H1 (cell line): ENCODE results near the gene PRR23C. TPM values are rescaled to one million over a fixed set of nuclear protein-coding genes. Genes with fewer than 3 reads are reported as not detected.

Experiments used
- CTCF ChIA-PET: fragments of 300-600 bp; sonication (Branson Sonifier 250); formaldehyde crosslinking; loops from one replicate; lab custom pipeline; 2021; ENCODE audit not compliant: partially characterized antibody; lab: Charles Lee
- POLR2A ChIA-PET: fragments of 300-600 bp; sonication (Branson Sonifier 250); formaldehyde crosslinking; loops from one replicate; lab custom pipeline; 2021; ENCODE audit warnings: inconsistent platforms; ENCODE audit not compliant: partially characterized antibody; lab: Charles Lee
- DNase-seq, 2 experiments: peaks; one replicate each; pipeline versions ENCODE4 v3.0.0 to v3.0.0-alpha.2; 2010 to 2022; ENCODE audit warnings: low spot score in 2 of 2, low read depth in 1 of 2, mixed read lengths in 1 of 2
- FAIRE-seq: peaks from 2 replicates; lab custom pipeline; 2011; peaks lifted over from hg19 to GRCh38; lab: Jason Lieb, UNC
- H2AFZ ChIP-seq: 2 replicates; pipeline ENCODE4 v1.8.1; 2012; ENCODE audit warnings: low read length, inconsistent platforms
- H2AK5ac ChIP-seq: 2 replicates; pipeline ENCODE4 v1.6.1; 2013; ENCODE audit warnings: low read depth, low read length
- H2BK120ac ChIP-seq: replicated peaks from 2 replicates; pipeline ENCODE3; 2013; ENCODE audit warnings: low read depth, low read length, inconsistent platforms
- H2BK12ac ChIP-seq: 2 replicates; pipeline ENCODE4 v1.6.1; 2013; ENCODE audit warnings: low read depth, low read length
- H2BK15ac ChIP-seq: 2 replicates; pipeline ENCODE4 v1.6.1; 2013; ENCODE audit warnings: low read length
- H2BK20ac ChIP-seq: 2 replicates; pipeline ENCODE4 v1.6.1; 2013; ENCODE audit warnings: low read length
- H2BK5ac ChIP-seq: 2 replicates; pipeline ENCODE4 v1.6.1; 2013; ENCODE audit warnings: low read depth, low read length
- H3K14ac ChIP-seq: 2 replicates; pipeline ENCODE4 v1.6.1; 2013; ENCODE audit warnings: inconsistent platforms; ENCODE audit not compliant: insufficient read length
- H3K18ac ChIP-seq: 2 replicates; pipeline ENCODE4 v1.6.1; 2013; ENCODE audit warnings: low read length; ENCODE audit errors: extremely low read depth
- H3K23ac ChIP-seq: 2 replicates; pipeline ENCODE4 v1.6.1; 2013; ENCODE audit warnings: inconsistent platforms; ENCODE audit not compliant: insufficient read length
- H3K23me2 ChIP-seq: 2 replicates; pipeline ENCODE4 v1.6.1; 2013; ENCODE audit warnings: low read depth, low read length
- H3K27ac ChIP-seq: 2 replicates; pipeline ENCODE4 v1.6.1; 2011; ENCODE audit warnings: low read depth, low read length, inconsistent platforms
- H3K27me3 ChIP-seq, 4 experiments: replicated peaks in 1 of 4; 1 replicate in 1 of 4; 2 replicates in 3 of 4; pipeline versions ENCODE4 v1.6.1 to v1.8.1; 2011 to 2013; ENCODE audit warnings: low read length in 3 of 4, mild to moderate bottlenecking in 3 of 4, inconsistent platforms in 2 of 4, mixed read lengths in 2 of 4, moderate library complexity in 1 of 4; ENCODE audit not compliant: control insufficient read depth in 3 of 4, insufficient read depth in 3 of 4; ENCODE audit errors: extremely low read depth in 1 of 4
- H3K36me3 ChIP-seq, 4 experiments: 2 replicates each; pipeline versions ENCODE4 v1.6.1 to v1.8.1; 2011 to 2013; ENCODE audit warnings: mild to moderate bottlenecking in 4 of 4, low read length in 3 of 4, moderate library complexity in 2 of 4, control low read depth in 1 of 4, inconsistent platforms in 1 of 4; ENCODE audit not compliant: insufficient read depth in 4 of 4, control insufficient read depth in 2 of 4
- H3K4ac ChIP-seq: replicated peaks from 2 replicates; pipeline ENCODE3; 2013; ENCODE audit warnings: low read length, low read depth, mixed read lengths, inconsistent platforms; ENCODE audit not compliant: insufficient read length
- H3K4me1 ChIP-seq, 4 experiments: replicated peaks in 1 of 4; 1 replicate in 1 of 4; 2 replicates in 3 of 4; pipeline versions ENCODE4 v1.6.1 to v1.8.1; 2011 to 2013; ENCODE audit warnings: low read length in 3 of 4, inconsistent platforms in 2 of 4, mixed read lengths in 1 of 4; ENCODE audit not compliant: insufficient read depth in 4 of 4, control insufficient read depth in 3 of 4
- H3K4me2 ChIP-seq, 2 experiments: 2 replicates each; pipeline versions ENCODE4 v1.6.1 to v1.8.1; 2011 to 2013; ENCODE audit warnings: low read depth in 2 of 2, low read length in 2 of 2, control low read depth in 1 of 2, inconsistent platforms in 1 of 2, mild to moderate bottlenecking in 1 of 2; ENCODE audit not compliant: insufficient read depth in 1 of 2
- H3K4me3 ChIP-seq, 4 experiments: fragments of 200-600, 300-600 bp in 1 of 4; sonication (generic), shearing (Covaris generic), sonication (Bioruptor Twin) in 1 of 4; 2 replicates each; pipeline versions ENCODE4 v1.5.1 to v1.8.1; 2011 to 2016; ENCODE audit warnings: low read length in 4 of 4, low read depth in 3 of 4, control low read depth in 2 of 4, inconsistent platforms in 2 of 4, mild to moderate bottlenecking in 2 of 4, mixed read lengths in 1 of 4, moderate library complexity in 1 of 4; ENCODE audit not compliant: insufficient read depth in 2 of 4; ENCODE audit errors: extremely low read depth in 1 of 4
- H3K56ac ChIP-seq: replicated peaks from 2 replicates; pipeline ENCODE3; 2013; ENCODE audit warnings: low read depth, mild to moderate bottlenecking, mixed read lengths, low read length, inconsistent platforms; ENCODE audit not compliant: insufficient read length
- H3K79me1 ChIP-seq: 2 replicates; pipeline ENCODE4 v1.6.1; 2013; ENCODE audit warnings: low read depth, low read length, control low read depth
- H3K79me2 ChIP-seq, 2 experiments: 2 replicates each; pipeline versions ENCODE4 v1.6.1 to v1.8.1; 2012 to 2013; ENCODE audit warnings: low read length in 2 of 2, mild to moderate bottlenecking in 2 of 2, inconsistent platforms in 1 of 2; ENCODE audit not compliant: insufficient read depth in 2 of 2, control insufficient read depth in 1 of 2
- H3K9ac ChIP-seq, 4 experiments: replicated peaks in 1 of 4; 1 replicate in 1 of 4; 2 replicates in 3 of 4; pipeline versions ENCODE4 v1.6.1 to v1.8.1; 2011 to 2013; ENCODE audit warnings: low read depth in 3 of 4, low read length in 3 of 4, control low read depth in 2 of 4, mild to moderate bottlenecking in 2 of 4, moderate library complexity in 2 of 4, inconsistent platforms in 1 of 4; ENCODE audit errors: extremely low read depth in 1 of 4
- H3K9me3 ChIP-seq, 2 experiments: 2 replicates each; pipeline versions ENCODE4 v1.6.1 to v1.8.1; 2012 to 2013; ENCODE audit warnings: mild to moderate bottlenecking in 2 of 2, moderate library complexity in 2 of 2, control low read depth in 1 of 2, inconsistent platforms in 1 of 2, low read depth in 1 of 2, low read length in 1 of 2, mixed read lengths in 1 of 2; ENCODE audit not compliant: insufficient read depth in 2 of 2
- H4K20me1 ChIP-seq, 2 experiments: replicated peaks in 1 of 2; 2 replicates each; pipeline versions ENCODE3 to v1.8.1; 2011 to 2013; ENCODE audit warnings: inconsistent platforms in 2 of 2, low read length in 2 of 2, mild to moderate bottlenecking in 1 of 2; ENCODE audit not compliant: insufficient read depth in 2 of 2, control insufficient read depth in 1 of 2
- H4K5ac ChIP-seq: 2 replicates; pipeline ENCODE4 v1.6.1; 2013; ENCODE audit warnings: low read length, low read depth, mixed read lengths, inconsistent platforms; ENCODE audit not compliant: insufficient read length
- H4K8ac ChIP-seq: 2 replicates; pipeline ENCODE4 v1.8.0; 2013; ENCODE audit warnings: mild to moderate bottlenecking, moderate library complexity, low read length, inconsistent platforms; ENCODE audit not compliant: insufficient read depth; ENCODE audit errors: extremely low read depth
- H4K91ac ChIP-seq: replicated peaks from 2 replicates; pipeline ENCODE3; 2013; ENCODE audit warnings: low read length, mixed read lengths, inconsistent platforms; ENCODE audit not compliant: insufficient read length
- GTF2F1 ChIP-seq: IDR thresholded peaks from 2 replicates; pipeline ENCODE4 v1.6.1; 2012; ENCODE audit warnings: low read depth, low read length, improper control_type of control experiment, borderline replicate concordance
- RFX5 ChIP-seq: IDR thresholded peaks from 2 replicates; pipeline ENCODE4 v1.6.1; 2011; ENCODE audit warnings: low read depth, low read length, improper control_type of control experiment, borderline replicate concordance
- RXRA ChIP-seq: IDR thresholded peaks from 2 replicates; pipeline ENCODE4 v1.6.1; 2011; ENCODE audit warnings: low read depth, mild to moderate bottlenecking, low read length, moderate library complexity; ENCODE audit not compliant: insufficient read depth
- SAP30 ChIP-seq: fragments of 300-600 bp; sonication (generic); IDR thresholded peaks from 2 replicates; pipeline ENCODE4 v1.7.1; 2012; ENCODE audit warnings: low read length, moderate library complexity, mild to moderate bottlenecking, inconsistent platforms; ENCODE audit not compliant: insufficient read depth, insufficient replicate concordance
- SP1 ChIP-seq: IDR thresholded peaks from 2 replicates; pipeline ENCODE4 v1.6.1; 2011; ENCODE audit warnings: low read depth, low read length
- ZNF274 ChIP-seq: IDR thresholded peaks from 2 replicates; pipeline ENCODE4 v1.7.0; 2012; ENCODE audit warnings: low read length, borderline replicate concordance; ENCODE audit errors: extremely low read depth
- WGBS, 2 experiments: shearing (Covaris generic) in 1 of 2; methylation state at CpG; one replicate each; pipeline versions ENCODE4 v1.1.6 to v1.1.7; 2013 to 2015; ENCODE audit warnings: low lambda C conversion rate in 2 of 2, mixed read lengths in 2 of 2, inconsistent platforms in 1 of 2, low coverage in 1 of 2, missing lambda C conversion rate in 1 of 2; ENCODE audit not compliant: insufficient replicate concordance in 2 of 2, insufficient coverage in 1 of 2, insufficient read length in 1 of 2; ENCODE audit errors: extremely low coverage in 1 of 2, missing lambda C conversion rate in 1 of 2; 5-methylcytosine and 5-hydroxymethylcytosine counted together
- polyA plus RNA-seq, 7 experiments: library from polyadenylated mRNA; depleted of rRNA in 3 of 7; stranded (reverse) in 5 of 7; unstranded in 2 of 7; fragments of >200 nt in 5 of 7; fragments of 200-250 nt in 2 of 7; gene quantifications; 1 replicate in 5 of 7; 2 replicates in 1 of 7; 4 replicates in 1 of 7; pipeline versions ENCODE4 v1.2.1 to v1.2.3, GENCODE V29; 2011 to 2013; ENCODE audit warnings: missing spikeins in 2 of 7, mixed read lengths in 2 of 7
- total RNA-seq: library from RNA; stranded (reverse); fragmentation: NEBNext Ultra II Directional; extraction: Animal tissue kit (Norgen Biotek cat#: 25700); gene quantifications from 2 replicates; pipeline ENCODE4 v1.2.1, GENCODE V29; 2021

The PRR23C gene
- total and polyA plus RNA-seq, 2 of the 8 experiments (the other 6 are each of a cell fraction or from before 2014, with no cell fraction given) = not detected

GRCh38 chr3:139088462-139089324, 44.0 kb upstream of the PRR23C start:
- H3K4me3 ChIP-seq = no peak overlapping the region
- no peak overlapping the region for H4K8ac ChIP-seq
- H3K23me2 ChIP-seq = no peaks in the 10 kb centered on the region
- peaks cover 10 to 13% of the 10 kb centered on the region in 2 experiments; a peak in 3 of 4 replicates for H3K9me3 ChIP-seq
- no peak for DNase-seq
- no peak overlapping the region for H3K18ac ChIP-seq
- TF ChIP-seq RXRA (no peak), SP1 (no peak), SAP30 (no peak), RFX5 (no peak), GTF2F1 (no peak), ZNF274 (no peak)
- 71% methylated on average over 6 of the region's 8 CpGs; no CpG with 5 or more reads in 1 of the 2 experiments for WGBS, 2 experiments
- H2BK15ac ChIP-seq = no peak overlapping the region
- H3K79me2 ChIP-seq = no peaks in the 10 kb centered on the region
- CTCF ChIA-PET = interaction anchor here (1.1 to 3.1 kb wide), 4 partner anchors 8 to 114 kb away, joined by 3 to 15 read pairs (median 5); no protein-coding TSS in a partner anchor
- no peaks in the 10 kb centered on the region for H3K36me3 ChIP-seq
- H4K20me1 ChIP-seq = no peaks in the 10 kb centered on the region
- FAIRE-seq = no peak
- no peak overlapping the region for H3K9ac ChIP-seq
- H3K4ac ChIP-seq = no peak overlapping the region
- POLR2A ChIA-PET = interaction anchor here (1.1 kb wide), 1 partner anchor 22 kb away, joined by 3 read pairs; no protein-coding TSS in a partner anchor
- no peak overlapping the region for H3K14ac ChIP-seq
- no peaks in the 10 kb centered on the region for H3K27me3 ChIP-seq
- no peak overlapping the region for H3K4me2 ChIP-seq
- H2BK12ac ChIP-seq = no peak overlapping the region
- H2BK20ac ChIP-seq = no peak overlapping the region
- H3K79me1 ChIP-seq = no peaks in the 10 kb centered on the region
- no peak overlapping the region for H2AK5ac ChIP-seq
- no peak overlapping the region for H2AFZ ChIP-seq
- H3K4me1 ChIP-seq = no peaks in the 10 kb centered on the region
- no peak overlapping the region for H2BK5ac ChIP-seq
- H3K27ac ChIP-seq = no peak overlapping the region
- H4K5ac ChIP-seq = no peak overlapping the region
- no peak overlapping the region for H3K23ac ChIP-seq
- no peak overlapping the region for H4K91ac ChIP-seq
- no peak overlapping the region for H2BK120ac ChIP-seq
- no peak overlapping the region for H3K56ac ChIP-seq
